ENCODE results near the gene PPIG. TPM values are rescaled to one million over a fixed set of nuclear protein-coding genes. Genes with fewer than 3 reads are reported as not detected.
"Not testable (repeated sequence)": the region's sequence is repeated elsewhere in the genome, so short reads cannot be mapped to it uniquely, and the experiment has no call there.

Gene PPIG
- total and polyA plus RNA-seq, 2 of the 4 experiments (the other 2 are of a cell fraction) = 10.4 to 16.7 TPM

DNA sequence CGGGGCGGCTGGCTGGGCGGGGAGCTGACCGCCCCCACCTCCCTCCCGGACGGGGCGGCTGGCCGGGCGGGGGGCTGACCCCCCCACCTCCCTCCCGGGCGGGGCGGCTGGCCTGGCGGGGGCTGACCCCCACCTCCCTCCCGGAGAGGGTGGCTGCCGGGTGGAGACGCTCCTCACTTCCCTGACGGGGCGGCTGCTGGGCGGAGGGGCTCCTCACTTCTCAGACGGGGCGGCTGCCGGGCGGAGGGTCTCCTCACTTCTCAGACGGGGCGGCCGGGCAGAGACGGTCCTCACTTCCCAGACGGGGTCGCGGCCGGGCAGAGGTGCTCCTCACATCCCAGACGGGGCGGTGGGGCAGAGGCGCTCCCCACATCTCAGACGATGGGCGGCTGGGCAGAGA is 8.9 kb upstream of the PPIG start:
- H3K4me1 ChIP-seq (ENCODE audit: control insufficient read depth, insufficient read depth, low read length); H2BK20ac ChIP-seq (ENCODE audit: low read depth, low read length); H3K14ac ChIP-seq (replicated peaks; ENCODE audit: low read depth, low read length); BruUV-seq (replicated peaks); H3K56ac ChIP-seq (ENCODE audit: extremely low read depth, insufficient read depth, low read length); dilution Hi-C loops (cut with HindIII; ENCODE audit: low sequenced_read_pairs, unreplicated experiment); H3K18ac ChIP-seq (ENCODE audit: low read depth, low read length); H3K9ac ChIP-seq (ENCODE audit: low read depth, low read length); H2BK15ac ChIP-seq (ENCODE audit: low read depth, low read length); H2BK5ac ChIP-seq (ENCODE audit: low read depth, low read length, poor library complexity, severe bottlenecking); H2BK120ac ChIP-seq (ENCODE audit: low read depth, low read length); H3K4ac ChIP-seq (ENCODE audit: low read depth, low read length); H3K9me3 ChIP-seq (ENCODE audit: control insufficient read depth, insufficient read depth, low read length); H3K4me3 ChIP-seq (ENCODE audit: insufficient read depth, low read depth, low read length); H4K8ac ChIP-seq (ENCODE audit: low read depth in 2 of 2, low read length in 2 of 2); POLR2A ChIA-PET (ENCODE audit: unreplicated experiment); H3K36me3 ChIP-seq (ENCODE audit: control insufficient read depth, insufficient read depth, low read length); H4K5ac ChIP-seq (ENCODE audit: low read depth, low read length); in situ Hi-C loops (cut with MboI; ENCODE audit: low sequenced_read_pairs); H2AK9ac ChIP-seq (replicated peaks; ENCODE audit: low read depth, low read length, poor library complexity); H3K9me1 ChIP-seq (ENCODE audit: insufficient read depth, low read length); H2AK5ac ChIP-seq (ENCODE audit: low read depth, low read length); H3K4me2 ChIP-seq (ENCODE audit: low read depth, low read length); H3K27me3 ChIP-seq (ENCODE audit: control insufficient read depth, insufficient read depth, low read length); H4K20me1 ChIP-seq (ENCODE audit: insufficient read depth, low read length); H2AFZ ChIP-seq (replicated peaks; ENCODE audit: low read length, poor library complexity); DNase-seq; H3K27ac ChIP-seq (ENCODE audit: insufficient read depth, low read length); H3K23ac ChIP-seq (ENCODE audit: low read depth, low read length); H4K91ac ChIP-seq (ENCODE audit: insufficient read depth, low read depth, low read length); ATAC-seq (ENCODE audit: low read depth); CTCF ChIA-PET: not testable (repeated sequence)
- intact Hi-C loops (cut with micrococcal nuclease) = loop anchor here (10.0 kb wide), 1 partner anchor 220 kb away; the partner anchor contains the start of gene SSB
- no CpG with 5 or more reads among the region's 36 CpGs for WGBS, 2 experiments (ENCODE audit: extremely low coverage in 2 of 2, insufficient read length in 1 of 2)
- peaks cover 0 to 17% of the 10 kb centered on the region in 2 experiments; a peak in 3 of 4 replicates for H3K79me1 ChIP-seq (ENCODE audit: low read depth in 1 of 2, low read length in 2 of 2)
